HTR-8/SVneo (cell line): ENCODE data around the gene ACOT4.
"Not testable (repeated sequence)": the region's sequence is repeated elsewhere in the genome, so short reads cannot be mapped to it uniquely, and the experiment has no call there.

Experiments used
- DNase-seq: peaks from one replicate; pipeline ENCODE4 v3.0.0; 2011; ENCODE audit warnings: low spot score, mixed read lengths; ENCODE audit not compliant: insufficient read length
- FAIRE-seq: peaks from 2 replicates; lab custom pipeline; 2011; peaks lifted over from hg19 to GRCh38; lab: Jason Lieb, UNC

Gene ACOT4

GRCh38 chr14:73574251-73574650, 17.4 kb upstream of the ACOT4 start:
- FAIRE-seq = peak; percentile 86
- DNase-seq = not testable (repeated sequence)

- FAIRE-seq = peak; percentile 38
- no peak for DNase-seq
Measured at GRCh38 chr14:73576391-73576790, 15.3 kb upstream of the ACOT4 start.

- DNase-seq = not testable (repeated sequence)
- peak; percentile 97 for FAIRE-seq
Measured at GRCh38 chr14:73577214-73577613, 14.5 kb upstream of the ACOT4 start.

- FAIRE-seq = peak; percentile 94
- DNase-seq = not testable (repeated sequence)
Measured at GRCh38 chr14:73582102-73582979, 9.3 kb upstream of the ACOT4 start.

GRCh38 chr14:73588695-73589094, 3.0 kb upstream of the ACOT4 start:
- no peak for DNase-seq
- no peak for FAIRE-seq

GRCh38 chr14:73589116-73589515, 2.6 kb upstream of the ACOT4 start:
- no peak for DNase-seq
- peak; percentile 85 for FAIRE-seq

- not testable (repeated sequence) for FAIRE-seq, DNase-seq
Measured at GRCh38 chr14:73590673-73591004, 1.0 kb upstream of the ACOT4 start.

GRCh38 chr14:73594491-73594890, 2.8 kb downstream of the ACOT4 start:
- DNase-seq = no peak
- FAIRE-seq = no peak

GRCh38 chr14:73599499-73599898, 7.8 kb downstream of the ACOT4 start:
- DNase-seq (no peak), FAIRE-seq (peak; percentile 90)

- DNase-seq (no peak), FAIRE-seq (peak; percentile 71)
Measured at GRCh38 chr14:73602994-73603393, 11.3 kb downstream of the ACOT4 start.

GRCh38 chr14:73606271-73606670, 14.6 kb downstream of the ACOT4 start:
- no peak for FAIRE-seq
- DNase-seq = no peak

GRCh38 chr14:73607241-73607640, 15.6 kb downstream of the ACOT4 start:
- no peak for FAIRE-seq
- DNase-seq = no peak

GRCh38 chr14:73610687-73611086, 19.0 kb downstream of the ACOT4 start:
- DNase-seq = no peak
- peak; percentile 80 for FAIRE-seq

GRCh38 chr14:73612339-73613045, 20.8 kb downstream of the ACOT4 start, which contains the start of gene ACOT6:
Gene ACOT6, plus strand, starts transcription at chr14:73612517. Its CDS starts 55 bp downstream, at chr14:73612572.
- peak; percentile 98 for DNase-seq
- peak; percentile 97 for FAIRE-seq

GRCh38 chr14:73613046-73613383, 21.3 kb downstream of the ACOT4 start:
- DNase-seq (peak; percentile 57), FAIRE-seq (no peak)

GRCh38 chr14:73613419-73613963, 21.8 kb downstream of the ACOT4 start:
- FAIRE-seq = no peak
- no peak for DNase-seq

- no peak for DNase-seq
- no peak for FAIRE-seq
Measured at GRCh38 chr14:73616831-73617230, 25.2 kb downstream of the ACOT4 start.

- FAIRE-seq = no peak
- DNase-seq = no peak
Measured at GRCh38 chr14:73619524-73619923, 27.9 kb downstream of the ACOT4 start.

GRCh38 chr14:73620268-73620667, 28.6 kb downstream of the ACOT4 start:
- no peak for DNase-seq
- peak; percentile 71 for FAIRE-seq

GRCh38 chr14:73623504-73624054, 31.9 kb downstream of the ACOT4 start:
- FAIRE-seq (peak; percentile 81), DNase-seq (no peak)

GRCh38 chr14:73625706-73626105, 34.0 kb downstream of the ACOT4 start:
- FAIRE-seq (no peak), DNase-seq (no peak)
